ENCODE results near the gene HSPA12B. TPM values are rescaled to one million over a fixed set of nuclear protein-coding genes. Genes with fewer than 3 reads are reported as not detected.
A peak's percentile ranks its signal among the peaks of the same experiment; 100 is the strongest.

Gene HSPA12B
- polyA plus RNA-seq, 2 of the 4 experiments (the other 2 are of a cell fraction): 0.37 to 1.2 TPM

DNA sequence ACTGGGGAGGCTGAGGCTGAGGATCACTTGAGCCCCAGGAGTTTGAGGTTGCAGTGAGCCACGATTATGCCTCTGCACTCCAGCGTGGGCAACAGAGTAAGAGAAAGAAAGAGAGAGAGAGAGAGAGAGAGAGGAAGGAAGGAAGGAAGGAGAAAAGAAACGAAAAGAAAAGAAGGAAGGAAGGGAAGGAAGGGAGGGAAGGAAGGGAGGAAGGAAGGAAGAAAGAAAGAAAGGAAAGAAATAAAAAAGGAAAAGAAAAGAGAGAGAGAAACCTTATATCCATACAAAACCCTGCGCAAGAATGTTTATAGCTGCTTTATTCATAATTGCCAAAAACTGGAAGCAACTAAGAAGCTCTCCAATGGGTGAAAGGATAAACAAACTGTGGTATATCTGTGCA lies 8.1 kb upstream of the HSPA12B start:
- FAIRE-seq: no peak
- no peak overlapping the region for H3K4me2 ChIP-seq
- WGBS (ENCODE audit: missing lambda C conversion rate): 29% methylated on average over 4 of the region's 4 CpGs
- H3K9me3 ChIP-seq: no peaks in the 10 kb centered on the region
- POLR2A ChIA-PET: no interaction called here
- no peak for DNase-seq (ENCODE audit: low read depth in 1 of 2, low spot score in 1 of 2)
- no peak for TF ChIP-seq RARB (CRISPR knock-in tag; IDR thresholded peaks at IDR 0.05)
- no peak for TF ChIP-seq TFCP2L1 (CRISPR knock-in tag; IDR thresholded peaks at IDR 0.05)
- no peak for TF ChIP-seq SREBF2 (IDR thresholded peaks at IDR 0.05)
- no peak for TF ChIP-seq HOXB5 (CRISPR knock-in tag; IDR thresholded peaks at IDR 0.05)
- TF ChIP-seq RCOR1 (IDR thresholded peaks at IDR 0.05; ENCODE audit: low read depth, low read length): no peak
- TF ChIP-seq RFX5 (IDR thresholded peaks at IDR 0.05): no peak
- no peak for TF ChIP-seq TP53 (CRISPR knock-in tag; IDR thresholded peaks at IDR 0.05)
- TF ChIP-seq, protein P1, sequence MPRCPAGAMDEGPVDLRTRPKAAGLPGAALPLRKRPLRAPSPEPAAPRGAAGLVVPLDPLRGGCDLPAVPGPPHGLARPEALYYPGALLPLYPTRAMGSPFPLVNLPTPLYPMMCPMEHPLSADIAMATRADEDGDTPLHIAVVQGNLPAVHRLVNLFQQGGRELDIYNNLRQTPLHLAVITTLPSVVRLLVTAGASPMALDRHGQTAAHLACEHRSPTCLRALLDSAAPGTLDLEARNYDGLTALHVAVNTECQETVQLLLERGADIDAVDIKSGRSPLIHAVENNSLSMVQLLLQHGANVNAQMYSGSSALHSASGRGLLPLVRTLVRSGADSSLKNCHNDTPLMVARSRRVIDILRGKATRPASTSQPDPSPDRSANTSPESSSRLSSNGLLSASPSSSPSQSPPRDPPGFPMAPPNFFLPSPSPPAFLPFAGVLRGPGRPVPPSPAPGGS (IDR thresholded peaks at IDR 0.05): no peak
- no peak for TF ChIP-seq MAFK (IDR thresholded peaks at IDR 0.05; ENCODE audit: partially characterized antibody)
- TF ChIP-seq, protein P2, sequence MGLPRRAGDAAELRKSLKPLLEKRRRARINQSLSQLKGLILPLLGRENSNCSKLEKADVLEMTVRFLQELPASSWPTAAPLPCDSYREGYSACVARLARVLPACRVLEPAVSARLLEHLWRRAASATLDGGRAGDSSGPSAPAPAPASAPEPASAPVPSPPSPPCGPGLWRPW (IDR thresholded peaks at IDR 0.05): no peak
- no peak for TF ChIP-seq EHMT2 (IDR thresholded peaks at IDR 0.05; ENCODE audit: low read depth)
- TF ChIP-seq NPAS2 (CRISPR knock-in tag; IDR thresholded peaks at IDR 0.05; ENCODE audit: borderline replicate concordance): no peak
- TF ChIP-seq HMGXB4 (CRISPR knock-in tag; IDR thresholded peaks at IDR 0.05; ENCODE audit: borderline replicate concordance): no peak
- no peak for TF ChIP-seq RNF2 (IDR thresholded peaks at IDR 0.05; ENCODE audit: borderline replicate concordance, low read depth)
- TF ChIP-seq NFE2L2 (conservative IDR thresholded peaks at IDR 0.05; ENCODE audit: low read length): no peak
- no peak for TF ChIP-seq ESRRA (IDR thresholded peaks at IDR 0.05; ENCODE audit: borderline replicate concordance, low read length)
- TF ChIP-seq, protein P3, sequence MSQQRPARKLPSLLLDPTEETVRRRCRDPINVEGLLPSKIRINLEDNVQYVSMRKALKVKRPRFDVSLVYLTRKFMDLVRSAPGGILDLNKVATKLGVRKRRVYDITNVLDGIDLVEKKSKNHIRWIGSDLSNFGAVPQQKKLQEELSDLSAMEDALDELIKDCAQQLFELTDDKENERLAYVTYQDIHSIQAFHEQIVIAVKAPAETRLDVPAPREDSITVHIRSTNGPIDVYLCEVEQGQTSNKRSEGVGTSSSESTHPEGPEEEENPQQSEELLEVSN (IDR thresholded peaks at IDR 0.05; ENCODE audit: borderline replicate concordance, low read depth): no peak
- no peak for TF ChIP-seq NR3C1 (IDR thresholded peaks at IDR 0.05)
- TF ChIP-seq EHF (CRISPR knock-in tag; IDR thresholded peaks at IDR 0.05): no peak
- no peak for TF ChIP-seq HOXA7 (CRISPR knock-in tag; IDR thresholded peaks at IDR 0.05)
- CTCF ChIA-PET: interaction anchor here (1.4 to 72.1 kb wide), 4 partner anchors 8 to 46 kb away, joined by 4 to 2233 read pairs (median 823); partner anchors contain the start of genes ADAM33, ADISSP, CENPB and GFRA4
- peaks cover 10% of the 10 kb centered on the region for H3K4me1 ChIP-seq
- H3K4me3 ChIP-seq: no peak overlapping the region
- ATAC-seq: no peak
- no peak overlapping the region for H3K27ac ChIP-seq

DNA sequence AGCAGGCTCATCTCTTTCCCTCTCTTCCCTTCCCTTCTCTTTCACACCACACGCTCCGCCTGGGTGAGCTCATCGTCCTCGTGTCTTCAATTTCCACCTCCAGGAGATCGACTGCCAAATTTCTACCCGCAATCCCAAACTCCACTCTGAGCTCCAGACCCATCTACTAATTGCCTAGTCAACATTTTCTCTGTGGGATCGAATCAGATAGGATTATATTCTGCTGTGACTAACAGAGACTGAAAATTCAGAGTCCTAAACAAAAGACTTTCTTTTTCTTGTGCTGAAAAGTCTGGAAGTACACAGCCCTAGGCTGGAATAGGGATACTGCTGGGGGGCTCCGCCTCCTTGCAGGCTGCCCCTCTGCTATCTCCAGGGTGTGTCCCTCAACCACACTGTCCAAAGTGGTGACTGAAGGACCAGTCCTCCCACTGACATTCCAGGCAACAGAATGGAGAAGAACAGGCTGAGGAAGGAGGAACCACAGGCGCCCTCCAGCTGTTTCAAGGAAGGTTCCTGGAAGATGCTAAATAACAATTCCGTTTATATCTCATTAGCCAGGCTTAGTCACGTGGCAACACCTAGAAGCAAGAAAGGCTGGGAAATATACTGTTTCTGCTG lies 5.0 kb upstream of the HSPA12B start:
- Histone ChIP-seq H3K4me3 (no peak overlapping the region), H3K4me1 (peaks cover 10% of the 10 kb centered on the region), H3K9me3 (no peaks in the 10 kb centered on the region), H3K27ac (no peak overlapping the region), H3K4me2 (peak overlapping the region; percentile 44)
- CTCF ChIA-PET: interaction anchor here (0.6 to 72.1 kb wide), 8 partner anchors 8 to 150 kb away, joined by 3 to 2233 read pairs (median 12); partner anchors contain the start of genes ADAM33, ADISSP, CENPB and GFRA4
- WGBS (ENCODE audit: missing lambda C conversion rate): 32% methylated on average over 11 of the region's 11 CpGs
- TF ChIP-seq MYC (IDR thresholded peaks at IDR 0.05; ENCODE audit: borderline replicate concordance, low read length) (no peak), RAD21 (conservative IDR thresholded peaks at IDR 0.05 in 1 of 2, IDR thresholded peaks at IDR 0.05 in 1 of 2) (no peak), MAFK (IDR thresholded peaks at IDR 0.05; ENCODE audit: partially characterized antibody) (peak; percentile 87)
- TF ChIP-seq, protein P4, sequence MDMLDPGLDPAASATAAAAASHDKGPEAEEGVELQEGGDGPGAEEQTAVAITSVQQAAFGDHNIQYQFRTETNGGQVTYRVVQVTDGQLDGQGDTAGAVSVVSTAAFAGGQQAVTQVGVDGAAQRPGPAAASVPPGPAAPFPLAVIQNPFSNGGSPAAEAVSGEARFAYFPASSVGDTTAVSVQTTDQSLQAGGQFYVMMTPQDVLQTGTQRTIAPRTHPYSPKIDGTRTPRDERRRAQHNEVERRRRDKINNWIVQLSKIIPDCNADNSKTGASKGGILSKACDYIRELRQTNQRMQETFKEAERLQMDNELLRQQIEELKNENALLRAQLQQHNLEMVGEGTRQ (IDR thresholded peaks at IDR 0.05): peak; percentile 38
- FAIRE-seq (peak; percentile 59), ATAC-seq (peak; percentile 37 to 41; a peak in 4 of 6 replicates), DNase-seq (ENCODE audit: low read depth in 1 of 2, low spot score in 1 of 2) (no peak)
- POLR2A ChIA-PET: interaction anchor here (0.9 kb wide), 2 partner anchors 17 to 40 kb away, joined by 3 read pairs; partner anchors contain the start of gene ADISSP
